Measurements from ENCODE around the gene TMEM18. TPM values are rescaled to one million over a fixed set of nuclear protein-coding genes. Genes with fewer than 3 reads are reported as not detected.

The TMEM18 gene
- total RNA-seq, 4 donors from 2014 or later, result 10.6 to 32.7 (median 18.8) TPM

DNA sequence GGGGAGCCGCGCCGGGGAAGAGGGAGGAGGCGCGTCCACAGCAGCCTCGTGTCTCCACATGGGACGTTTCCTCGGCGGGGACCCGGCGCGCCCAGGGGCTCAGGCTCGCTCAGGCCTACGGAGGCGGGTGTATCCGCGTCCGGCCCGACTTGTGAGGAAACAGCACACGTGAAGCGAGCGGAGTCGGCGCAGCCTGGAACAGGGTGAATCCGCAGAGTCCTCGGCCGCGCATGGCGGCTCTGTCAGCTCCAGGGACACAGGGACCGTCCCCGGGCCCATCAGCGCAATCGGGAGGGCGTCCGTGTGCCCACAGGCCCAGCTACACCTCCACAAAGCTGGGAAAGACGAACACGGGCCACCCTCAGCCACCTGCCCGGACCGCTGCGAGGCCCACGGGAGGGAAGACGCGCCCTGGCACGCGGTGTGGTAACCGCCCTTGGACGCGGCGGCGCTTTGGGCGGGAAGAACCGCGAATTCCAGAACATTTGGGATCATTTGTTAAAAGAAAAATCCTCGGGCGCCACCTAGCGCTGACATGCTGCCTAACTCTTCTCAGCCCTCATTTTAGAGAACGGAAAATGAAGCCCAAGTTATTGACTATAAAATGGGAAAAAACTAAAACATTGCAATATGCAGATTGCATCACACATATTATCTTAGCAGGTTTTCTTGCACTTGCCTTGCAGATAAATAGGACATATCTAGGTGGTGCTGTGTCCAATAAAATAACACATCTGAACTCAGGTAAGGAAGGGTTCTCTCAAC is 40.4 kb downstream of the TMEM18 start:
- TF ChIP-seq, protein P1, sequence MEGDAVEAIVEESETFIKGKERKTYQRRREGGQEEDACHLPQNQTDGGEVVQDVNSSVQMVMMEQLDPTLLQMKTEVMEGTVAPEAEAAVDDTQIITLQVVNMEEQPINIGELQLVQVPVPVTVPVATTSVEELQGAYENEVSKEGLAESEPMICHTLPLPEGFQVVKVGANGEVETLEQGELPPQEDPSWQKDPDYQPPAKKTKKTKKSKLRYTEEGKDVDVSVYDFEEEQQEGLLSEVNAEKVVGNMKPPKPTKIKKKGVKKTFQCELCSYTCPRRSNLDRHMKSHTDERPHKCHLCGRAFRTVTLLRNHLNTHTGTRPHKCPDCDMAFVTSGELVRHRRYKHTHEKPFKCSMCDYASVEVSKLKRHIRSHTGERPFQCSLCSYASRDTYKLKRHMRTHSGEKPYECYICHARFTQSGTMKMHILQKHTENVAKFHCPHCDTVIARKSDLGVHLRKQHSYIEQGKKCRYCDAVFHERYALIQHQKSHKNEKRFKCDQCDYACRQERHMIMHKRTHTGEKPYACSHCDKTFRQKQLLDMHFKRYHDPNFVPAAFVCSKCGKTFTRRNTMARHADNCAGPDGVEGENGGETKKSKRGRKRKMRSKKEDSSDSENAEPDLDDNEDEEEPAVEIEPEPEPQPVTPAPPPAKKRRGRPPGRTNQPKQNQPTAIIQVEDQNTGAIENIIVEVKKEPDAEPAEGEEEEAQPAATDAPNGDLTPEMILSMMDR (IDR thresholded peaks at IDR 0.05), result peak; percentile 69 to 88 (median 76)
- TF ChIP-seq EP300 (IDR thresholded peaks at IDR 0.05) (no peak), POLR2AphosphoS5 (IDR thresholded peaks at IDR 0.05) (peak; percentile 53)
- peak; percentile 80 for ATAC-seq
- peaks cover 0 to 12% (median 4%) of the 10 kb centered on the region in 3 donors for H3K4me1 ChIP-seq
- WGBS, 2 donors (ENCODE audit: low coverage in 1 of 2), result 0% methylated on average over 1 to 6 of the region's 57 CpGs
- H3K4me3 ChIP-seq, result peak overlapping the region in 1 of 2 donors; percentile 40
- H3K27me3 ChIP-seq, result peaks cover 9% of the 10 kb centered on the region
- H3K9me3 ChIP-seq, result no peaks in the 10 kb centered on the region
- no peak overlapping the region for H3K27ac ChIP-seq
- H3K36me3 ChIP-seq, result no peaks in the 10 kb centered on the region

DNA sequence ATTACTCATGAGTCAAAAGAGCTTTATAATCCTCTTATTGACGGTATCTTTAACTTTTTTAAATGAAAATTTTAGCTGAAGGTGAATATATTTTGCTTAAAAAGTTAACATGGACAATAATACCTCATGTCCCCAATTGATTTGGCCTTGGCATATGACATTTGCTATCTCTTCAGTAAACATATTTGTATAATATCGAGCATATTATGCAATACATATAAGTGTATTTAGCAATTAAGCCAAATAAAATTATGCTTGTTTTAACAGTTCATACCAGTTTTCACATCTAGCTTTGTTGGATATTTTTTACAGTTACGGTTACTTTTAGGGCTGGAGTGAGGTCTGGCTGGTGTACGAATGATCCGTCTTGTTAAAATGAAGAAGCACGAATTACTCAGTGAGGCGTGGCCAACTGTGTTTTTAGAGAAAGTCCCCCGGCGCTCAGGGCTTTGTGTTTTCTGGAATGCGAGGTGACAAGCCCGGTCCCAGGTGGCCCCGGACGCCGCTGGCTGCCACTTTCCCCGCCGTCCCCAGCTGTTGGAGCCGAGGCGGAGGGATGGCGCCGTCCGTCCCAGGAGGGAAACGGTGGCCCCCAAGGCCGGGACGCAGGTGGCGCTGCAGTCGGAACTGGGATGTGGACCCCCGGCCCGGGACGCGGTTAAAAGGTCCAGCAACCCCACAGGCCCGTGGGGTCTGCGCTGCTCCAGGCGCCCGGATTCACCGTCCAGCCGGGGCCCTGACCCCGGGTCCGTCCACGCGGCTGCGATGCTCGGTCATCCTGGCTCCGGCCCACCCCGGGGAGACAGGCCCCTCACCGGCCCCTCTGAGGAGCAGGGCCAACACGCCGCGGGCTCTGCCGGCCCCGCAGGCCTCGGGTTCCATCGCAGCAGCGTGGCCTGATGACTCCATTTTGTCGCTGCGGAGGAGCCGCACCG is 41.3 kb downstream of the TMEM18 start:
- ATAC-seq, result no peak

GRCh38 chr2:634636-635388 is 42.4 kb downstream of the TMEM18 start:
- Histone ChIP-seq H3K36me3 (no peaks in the 10 kb centered on the region), H3K9me3 (no peaks in the 10 kb centered on the region), H3K4me3 (no peak overlapping the region), H3K27me3 (peaks cover 9% of the 10 kb centered on the region), H3K27ac (no peak overlapping the region), H3K4me1 (peaks cover 0 to 12% (median 4%) of the 10 kb centered on the region in 3 donors)
- WGBS, 2 donors (ENCODE audit: low coverage in 1 of 2), result 69 to 81% methylated on average over 6 to 16 of the region's 16 CpGs
- ATAC-seq, result no peak
- TF ChIP-seq EP300 (IDR thresholded peaks at IDR 0.05) (no peak), POLR2A (IDR thresholded peaks at IDR 0.05) (no peak), POLR2AphosphoS5 (IDR thresholded peaks at IDR 0.05) (no peak)
- TF ChIP-seq, protein P1 (IDR thresholded peaks at IDR 0.05), result no peak

More for the DNA sequence above, 41.3 kb downstream of the TMEM18 start:
- 84 to 94% methylated on average over 10 of the region's 57 CpGs for WGBS, 2 donors (ENCODE audit: low coverage in 1 of 2)
- Histone ChIP-seq H3K36me3 (no peaks in the 10 kb centered on the region), H3K27me3 (peaks cover 9% of the 10 kb centered on the region), H3K4me3 (peak overlapping the region in 1 of 2 donors; percentile 40), H3K27ac (no peak overlapping the region), H3K9me3 (no peaks in the 10 kb centered on the region), H3K4me1 (peaks cover 0 to 12% (median 4%) of the 10 kb centered on the region in 3 donors)
- no peak for TF ChIP-seq POLR2A (IDR thresholded peaks at IDR 0.05)
- TF ChIP-seq, protein P1 (IDR thresholded peaks at IDR 0.05), result no peak
- no peak for TF ChIP-seq EP300 (IDR thresholded peaks at IDR 0.05)
- no peak for TF ChIP-seq POLR2AphosphoS5 (IDR thresholded peaks at IDR 0.05)

- ATAC-seq, result no peak
- H3K4me1 ChIP-seq, result peaks cover 0 to 12% (median 4%) of the 10 kb centered on the region in 3 donors
- H3K27ac ChIP-seq, result no peak overlapping the region
- WGBS, 2 donors (ENCODE audit: low coverage in 1 of 2), result 77 to 90% methylated on average over 2 to 11 of the region's 11 CpGs
- peaks cover 12% of the 10 kb centered on the region for H3K27me3 ChIP-seq
- no peaks in the 10 kb centered on the region for H3K36me3 ChIP-seq
- no peak overlapping the region for H3K4me3 ChIP-seq
- no peaks in the 10 kb centered on the region for H3K9me3 ChIP-seq
- TF ChIP-seq EP300 (IDR thresholded peaks at IDR 0.05) (no peak), POLR2A (IDR thresholded peaks at IDR 0.05) (no peak)
Observed at GRCh38 chr2:634041-634440, 43.2 kb downstream of the TMEM18 start.

- Histone ChIP-seq H3K9me3 (no peaks in the 10 kb centered on the region), H3K27me3 (peaks cover 17% of the 10 kb centered on the region), H3K36me3 (no peaks in the 10 kb centered on the region), H3K4me3 (no peak overlapping the region), H3K27ac (no peak overlapping the region), H3K4me1 (peaks cover 0 to 12% (median 4%) of the 10 kb centered on the region in 3 donors)
- no peak for ATAC-seq
- TF ChIP-seq POLR2A (IDR thresholded peaks at IDR 0.05) (no peak), EP300 (IDR thresholded peaks at IDR 0.05) (no peak), POLR2AphosphoS5 (IDR thresholded peaks at IDR 0.05) (no peak)
- TF ChIP-seq, protein P1 (IDR thresholded peaks at IDR 0.05), result no peak
- WGBS, 2 donors (ENCODE audit: low coverage in 1 of 2), result 73 to 87% methylated on average over 3 to 5 of the region's 5 CpGs
Observed at GRCh38 chr2:633371-633770, 43.8 kb downstream of the TMEM18 start.
